ENCODE measurements around the gene SLC16A8.

The SLC16A8 gene

GRCh38 chr22:38073150-38074130 is 10.5 kb downstream of the SLC16A8 start:
- Histone ChIP-seq H3K27me3 (ENCODE audit: insufficient read depth, low read depth) (no peaks in the 10 kb centered on the region), H3K4me2 (no peak overlapping the region), H3K9ac (no peak overlapping the region), H3K4me1 (ENCODE audit: low read depth, poor library complexity, severe bottlenecking) (peaks cover 20% of the 10 kb centered on the region), H3K27ac (no peak overlapping the region), H3K79me2 (ENCODE audit: insufficient read depth, low read depth) (no peaks in the 10 kb centered on the region), H4K20me1 (ENCODE audit: insufficient read depth) (no peaks in the 10 kb centered on the region), H2AFZ (ENCODE audit: low read depth) (no peak overlapping the region), H3K36me3 (ENCODE audit: insufficient read depth) (no peaks in the 10 kb centered on the region), H3K4me3 (IDR thresholded peaks at IDR 0.05; ENCODE audit: insufficient read depth, low read depth, low read length) (no peak overlapping the region)
- no peak for TF ChIP-seq CTCF (conservative IDR thresholded peaks at IDR 0.05; ENCODE audit: low read depth, low read length)

DNA sequence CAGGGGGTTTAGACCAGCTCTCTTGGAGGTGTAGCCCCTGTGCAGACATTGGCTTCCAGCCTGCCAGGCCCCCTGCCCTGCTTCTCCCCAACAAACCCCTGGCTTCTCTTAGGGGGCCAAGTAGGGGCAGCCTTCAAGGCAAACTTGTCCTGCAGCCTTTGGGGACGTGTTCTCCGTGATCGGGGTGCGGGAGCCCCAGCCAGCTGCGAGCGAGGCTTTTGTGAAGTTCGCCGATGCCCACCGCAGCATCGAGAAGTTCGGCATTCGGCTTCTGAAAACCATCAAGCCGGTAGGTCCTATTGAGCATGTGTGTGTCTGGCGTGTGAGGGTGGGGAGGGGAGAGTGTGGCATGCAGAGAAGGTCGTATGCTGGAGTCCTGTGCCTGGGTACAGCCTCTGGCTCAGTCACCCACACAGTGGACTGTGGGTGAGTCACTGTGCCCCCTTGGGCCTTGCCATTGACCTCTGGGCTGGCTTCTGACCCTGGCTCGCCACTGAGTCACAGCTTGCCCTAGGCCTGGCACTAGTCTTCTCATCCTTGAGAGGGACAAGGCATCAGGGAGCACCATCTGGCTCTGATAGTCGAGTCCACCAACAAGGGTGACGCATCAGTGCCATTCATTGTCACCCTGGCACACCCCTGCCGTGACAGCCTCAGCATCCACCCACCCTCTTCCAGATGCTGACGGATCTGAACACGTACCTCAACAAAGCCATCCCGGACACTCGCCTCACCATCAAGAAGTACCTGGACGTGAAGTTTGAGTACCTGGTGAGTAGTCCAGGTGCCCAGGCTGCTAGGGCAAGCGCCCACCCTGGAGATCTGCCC is 11.4 kb downstream of the SLC16A8 start:
- no peak for TF ChIP-seq CTCF (conservative IDR thresholded peaks at IDR 0.05; ENCODE audit: low read depth, low read length)
- no peak overlapping the region for H3K27ac ChIP-seq

GRCh38 chr22:38071421-38072321 is 12.3 kb downstream of the SLC16A8 start:
- H3K9ac ChIP-seq = no peak overlapping the region
- H3K4me1 ChIP-seq (ENCODE audit: low read depth, poor library complexity, severe bottlenecking) = peaks cover 22% of the 10 kb centered on the region
- H3K36me3 ChIP-seq (ENCODE audit: insufficient read depth) = no peaks in the 10 kb centered on the region
- no peaks in the 10 kb centered on the region for H4K20me1 ChIP-seq (ENCODE audit: insufficient read depth)
- no peak overlapping the region for H3K4me2 ChIP-seq
- no peaks in the 10 kb centered on the region for H3K27me3 ChIP-seq (ENCODE audit: insufficient read depth, low read depth)
- no peak overlapping the region for H3K4me3 ChIP-seq (IDR thresholded peaks at IDR 0.05; ENCODE audit: insufficient read depth, low read depth, low read length)
- no peak overlapping the region for H3K27ac ChIP-seq
- TF ChIP-seq CTCF (conservative IDR thresholded peaks at IDR 0.05; ENCODE audit: low read depth, low read length) = no peak
- no peak overlapping the region for H2AFZ ChIP-seq (ENCODE audit: low read depth)
- no peaks in the 10 kb centered on the region for H3K79me2 ChIP-seq (ENCODE audit: insufficient read depth, low read depth)

More for the DNA sequence above, 11.4 kb downstream of the SLC16A8 start:
- no peaks in the 10 kb centered on the region for H4K20me1 ChIP-seq (ENCODE audit: insufficient read depth)
- no peak overlapping the region for H3K4me2 ChIP-seq
- H3K27me3 ChIP-seq (ENCODE audit: insufficient read depth, low read depth) = no peaks in the 10 kb centered on the region
- H3K36me3 ChIP-seq (ENCODE audit: insufficient read depth) = no peaks in the 10 kb centered on the region
- no peak overlapping the region for H3K9ac ChIP-seq
- no peak overlapping the region for H2AFZ ChIP-seq (ENCODE audit: low read depth)
- H3K79me2 ChIP-seq (ENCODE audit: insufficient read depth, low read depth) = no peaks in the 10 kb centered on the region
- H3K4me1 ChIP-seq (ENCODE audit: low read depth, poor library complexity, severe bottlenecking) = peaks cover 22% of the 10 kb centered on the region
- H3K4me3 ChIP-seq (IDR thresholded peaks at IDR 0.05; ENCODE audit: insufficient read depth, low read depth, low read length) = no peak overlapping the region
